Adrenal gland (tissue), 12 donors: Measurements from ENCODE around the gene NUP62. TPM values are rescaled to one million over a fixed set of nuclear protein-coding genes. Genes with fewer than 3 reads are reported as not detected.
A peak's percentile ranks its signal among the peaks of the same experiment; 100 is the strongest.
"Not testable (repeated sequence)": the region's sequence is repeated elsewhere in the genome, so short reads cannot be mapped to it uniquely, and the experiment has no call there.

Source experiments
- DNase-seq, 7 donors: peaks; one replicate each; pipeline ENCODE4 v3.0.0-alpha.2; 2019 to 2020
- H3K27ac ChIP-seq, 5 donors: fragments of 200-600 bp; sonication (generic) in 4 of 5; 1 replicate in 3 of 5; 2 replicates in 2 of 5; pipeline versions ENCODE4 v1.5.1 to v1.8.0; 2016 to 2020; ENCODE audit warnings: mild to moderate bottlenecking in 1 of 5
- H3K27me3 ChIP-seq: fragments of 200-600 bp; 2 replicates; pipeline ENCODE4 v1.8.0; 2021
- H3K36me3 ChIP-seq, 2 donors: fragments of 200-600 bp; replicated peaks in 1 of 2; 1 replicate in 1 of 2; 2 replicates in 1 of 2; pipeline versions ENCODE4 v1.5.1 to v1.8.0; 2018 to 2022
- H3K4me1 ChIP-seq, 2 donors: fragments of 200-600 bp; replicated peaks in 1 of 2; 1 replicate in 1 of 2; 2 replicates in 1 of 2; pipeline versions ENCODE4 v1.5.1 to v1.8.0; 2018 to 2021
- H3K4me3 ChIP-seq, 4 donors: fragments of 200-600 bp; sonication (generic) in 3 of 4; one replicate each; pipeline ENCODE4 v1.5.1; 2016 to 2018
- H3K9me3 ChIP-seq, 3 donors: fragments of 200-600 bp; sonication (generic) in 1 of 3; replicated peaks in 1 of 3; 1 replicate in 2 of 3; 2 replicates in 1 of 3; pipeline versions ENCODE4 v1.5.1 to v1.8.0; 2016 to 2021
- POLR2A ChIP-seq, 2 donors: fragments of 450-650 bp; IDR thresholded peaks; one replicate each; pipeline ENCODE4 v1.6.1; 2017; ENCODE audit warnings: antibody characterized with exemption in 2 of 2, mild to moderate bottlenecking in 2 of 2, moderate library complexity in 1 of 2
- WGBS, 4 donors: extraction: QIAGEN DNeasy Blood & Tissue Kit in 2 of 4; methylation state at CpG; one replicate each; pipeline versions ENCODE4 v1.1.5 to v1.1.7; 2013 to 2017; 5-methylcytosine and 5-hydroxymethylcytosine counted together
- intact Hi-C, 2 donors: fragments of 100-400 bp; cut with DNase I; formaldehyde crosslinking; loops; one replicate each; pipeline versions ENCODE4 v1.14.1 to v1.15.0; 2022 to 2023
- polyA plus RNA-seq, 3 donors: library from polyadenylated mRNA; stranded (reverse); fragments of 200-250 nt in 2 of 3; fragments of 350-450 nt in 1 of 3; fragmentation: Illumina TruSeq in 1 of 3; extraction: RNeasy Lipid Tissue Mini Kit (QIAGEN cat#74804) in 1 of 3; gene quantifications; one replicate each; pipeline ENCODE4 v1.2.3, GENCODE V29; 2013 to 2014
- total RNA-seq, 9 donors: library from RNA; depleted of rRNA in 4 of 9; stranded (reverse); fragments of >200 nt in 4 of 9; fragments of 120-200 nt in 1 of 9; fragmentation: NEBNext Ultra II Directional in 1 of 9; extraction: Animal tissue kit (Norgen Biotek cat#: 25700) in 1 of 9; gene quantifications; one replicate each; pipeline versions ENCODE4 v1.1.0 to v1.2.4, GENCODE V29; 2013 to 2023
- TF ChIP-seq, protein P1 (sequence below), 6 experiments: fragments of 450-650 bp in 4 of 6; fragments of 200-600 bp in 2 of 6; sonication (generic) in 1 of 6; IDR thresholded peaks; 1 replicate in 5 of 6; 2 replicates in 1 of 6; pipeline versions ENCODE4 v1.5.1 to v1.8.0; 2016 to 2021; ENCODE audit warnings: antibody characterized with exemption in 6 of 6, mild to moderate bottlenecking in 2 of 6, moderate library complexity in 1 of 6
- donor health status: healthy with polysubstance abuse.
- donor health status: Bipolar disorder and iron deficiency.
- donor health status: DM: yes; HTN: yes; CAD: no.
- donor health status: DM: no; HTN: no; CAD: no.
- donor health status: DM: no; HTN: no; CAD: no.
- donor health status: DM: yes; HTN: yes; CAD: no.

Gene NUP62
- total and polyA plus RNA-seq, 12 donors = 26.4 to 71.8 (median 48.3) TPM

DNA sequence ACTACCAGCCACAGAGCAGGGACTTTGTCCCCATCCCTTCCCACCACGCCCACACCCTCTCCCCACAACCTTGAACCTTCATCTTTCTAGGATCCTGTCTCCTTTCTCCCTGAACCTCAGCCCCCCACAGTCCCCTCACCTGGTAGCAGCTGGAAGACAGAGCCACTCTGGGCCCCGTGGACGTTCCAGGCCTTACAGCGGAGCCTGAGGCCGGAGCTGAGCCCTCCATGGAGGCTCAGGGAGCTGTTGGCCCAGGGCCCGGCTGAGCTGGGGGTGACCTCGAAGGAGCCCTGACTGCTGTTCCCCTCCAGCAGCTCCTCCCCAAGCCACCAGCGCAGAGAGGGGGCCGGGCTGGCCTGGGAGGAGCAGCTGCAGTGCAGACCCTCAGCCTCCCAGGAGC is 28.8 kb upstream of the NUP62 start:
- peak in 1 of 7 donors; percentile 38 for DNase-seq
- Histone ChIP-seq H3K27ac (peak overlapping the region in 4 of 5 donors; percentile 4 to 91 (median 78)), H3K4me3 (peak overlapping the region in 2 of 4 donors; percentile 5 to 53), H3K4me1 (peaks cover 33 to 47% of the 10 kb centered on the region in 2 donors)
- TF ChIP-seq POLR2A (IDR thresholded peaks at IDR 0.05) = peak in 1 of 2 donors; percentile 3
- H3K27me3 ChIP-seq, H3K36me3 ChIP-seq, H3K9me3 ChIP-seq, intact Hi-C loops: not testable (repeated sequence)
- 26 to 35% (median 30%) methylated on average over 5 to 9 of the region's 9 CpGs for WGBS, 4 donors

DNA sequence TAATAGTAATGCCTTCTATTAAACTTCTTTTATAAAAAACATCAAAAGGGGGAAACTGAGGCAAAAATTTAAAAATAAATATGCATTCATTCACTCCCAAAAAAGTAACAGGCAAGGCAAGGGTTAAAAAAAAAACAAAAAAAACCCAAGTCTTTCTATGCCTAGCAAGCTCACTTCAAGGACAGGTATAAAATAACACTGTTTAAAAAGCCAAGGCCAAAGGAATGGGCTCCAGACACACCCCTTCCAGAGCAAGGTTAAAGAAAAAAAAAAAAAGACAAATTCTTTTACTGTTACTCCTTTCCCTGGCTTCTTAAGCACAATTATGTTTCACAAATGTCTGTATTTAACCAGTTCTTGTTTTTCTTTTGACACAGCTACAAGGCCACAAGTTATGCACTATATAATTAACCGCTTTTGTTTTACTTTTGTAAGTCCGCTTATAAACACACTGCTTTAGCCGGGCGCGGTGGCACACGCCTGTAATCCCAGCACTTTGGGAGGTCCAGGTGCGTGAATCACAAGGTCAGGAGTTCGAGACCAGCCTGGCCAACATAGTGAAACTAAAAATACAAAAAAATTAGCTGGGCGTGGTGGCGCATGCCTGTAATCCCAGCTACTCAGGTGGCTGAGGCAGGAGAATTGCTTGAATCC is 28.1 kb upstream of the NUP62 start:
- peak in 2 of 7 donors; percentile 38 to 41 for DNase-seq
- Histone ChIP-seq H3K4me1 (peaks cover 39 to 55% of the 10 kb centered on the region in 2 donors), H3K27ac (peak overlapping the region; percentile 39 to 91 (median 70)), H3K9me3 (no peaks in the 10 kb centered on the region), H3K36me3 (no peaks in the 10 kb centered on the region), H3K27me3 (no peaks in the 10 kb centered on the region), H3K4me3 (peak overlapping the region in 3 of 4 donors; percentile 5 to 53 (median 23))
- TF ChIP-seq, protein P1, sequence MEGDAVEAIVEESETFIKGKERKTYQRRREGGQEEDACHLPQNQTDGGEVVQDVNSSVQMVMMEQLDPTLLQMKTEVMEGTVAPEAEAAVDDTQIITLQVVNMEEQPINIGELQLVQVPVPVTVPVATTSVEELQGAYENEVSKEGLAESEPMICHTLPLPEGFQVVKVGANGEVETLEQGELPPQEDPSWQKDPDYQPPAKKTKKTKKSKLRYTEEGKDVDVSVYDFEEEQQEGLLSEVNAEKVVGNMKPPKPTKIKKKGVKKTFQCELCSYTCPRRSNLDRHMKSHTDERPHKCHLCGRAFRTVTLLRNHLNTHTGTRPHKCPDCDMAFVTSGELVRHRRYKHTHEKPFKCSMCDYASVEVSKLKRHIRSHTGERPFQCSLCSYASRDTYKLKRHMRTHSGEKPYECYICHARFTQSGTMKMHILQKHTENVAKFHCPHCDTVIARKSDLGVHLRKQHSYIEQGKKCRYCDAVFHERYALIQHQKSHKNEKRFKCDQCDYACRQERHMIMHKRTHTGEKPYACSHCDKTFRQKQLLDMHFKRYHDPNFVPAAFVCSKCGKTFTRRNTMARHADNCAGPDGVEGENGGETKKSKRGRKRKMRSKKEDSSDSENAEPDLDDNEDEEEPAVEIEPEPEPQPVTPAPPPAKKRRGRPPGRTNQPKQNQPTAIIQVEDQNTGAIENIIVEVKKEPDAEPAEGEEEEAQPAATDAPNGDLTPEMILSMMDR (IDR thresholded peaks at IDR 0.05) = no peak
- peak in 1 of 2 donors; percentile 1 for TF ChIP-seq POLR2A (IDR thresholded peaks at IDR 0.05)
- intact Hi-C loops = no loop called here
- 36 to 54% (median 43%) methylated on average over 10 of the region's 10 CpGs for WGBS, 4 donors

DNA sequence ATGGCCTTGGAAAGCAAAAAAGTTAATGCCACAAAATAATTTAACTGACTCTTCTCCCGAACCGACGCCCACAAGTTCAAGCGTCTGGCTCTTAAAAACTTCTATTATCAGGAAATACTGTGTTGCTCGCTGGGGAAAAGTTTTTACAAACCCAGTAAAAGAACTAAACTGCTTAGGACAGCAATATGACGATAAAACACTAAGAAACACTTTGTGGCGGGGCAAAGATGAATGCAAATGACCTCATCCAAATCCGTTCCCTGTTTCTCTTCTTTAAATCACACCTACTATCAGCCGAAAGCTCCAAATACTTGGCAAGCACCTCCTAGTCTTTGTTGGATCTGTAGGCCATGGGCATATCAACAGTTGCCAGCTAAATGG is 26.8 kb upstream of the NUP62 start:
- DNase-seq = peak in 2 of 7 donors; percentile 16 to 28
- Histone ChIP-seq H3K4me3 (peak overlapping the region in 1 of 4 donors; percentile 53), H3K27ac (peak overlapping the region; percentile 50 to 91 (median 85)), H3K27me3 (no peaks in the 10 kb centered on the region), H3K9me3 (no peaks in the 10 kb centered on the region), H3K4me1 (peaks cover 50 to 68% of the 10 kb centered on the region in 2 donors), H3K36me3 (no peaks in the 10 kb centered on the region)
- intact Hi-C loops = no loop called here
- TF ChIP-seq, protein P1 (IDR thresholded peaks at IDR 0.05) = no peak
- peak in 1 of 2 donors; percentile 23 for TF ChIP-seq POLR2A (IDR thresholded peaks at IDR 0.05)
- 29 to 41% (median 34%) methylated on average over 9 of the region's 9 CpGs for WGBS, 4 donors

DNA sequence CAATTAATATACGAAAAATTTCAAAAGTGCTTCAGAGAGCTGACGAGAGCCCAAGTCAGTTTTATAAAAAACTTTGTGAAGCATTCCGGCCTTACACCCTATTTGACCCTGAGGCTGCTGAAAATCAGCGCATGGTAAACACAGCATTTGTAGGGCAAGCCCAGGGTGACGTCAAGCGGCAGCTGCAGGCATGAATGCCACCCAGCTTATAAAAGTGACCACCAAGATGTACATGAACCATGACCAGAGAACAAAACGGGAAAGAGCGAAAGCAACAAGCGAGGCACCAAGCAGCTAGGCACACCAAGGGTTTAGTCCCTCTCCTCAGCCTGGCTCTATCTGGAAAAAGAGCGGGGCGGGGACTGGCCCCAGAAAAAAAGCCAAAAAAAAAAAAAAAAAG is 25.6 kb upstream of the NUP62 start:
- TF ChIP-seq, protein P1 (IDR thresholded peaks at IDR 0.05) = no peak
- TF ChIP-seq POLR2A (IDR thresholded peaks at IDR 0.05) = peak in 1 of 2 donors; percentile 24
- Histone ChIP-seq H3K4me1 (peaks cover 50 to 72% of the 10 kb centered on the region in 2 donors), H3K9me3 (no peaks in the 10 kb centered on the region), H3K4me3 (peak overlapping the region in 1 of 4 donors; percentile 53), H3K27me3 (no peaks in the 10 kb centered on the region), H3K36me3 (peaks cover 0 to 5% of the 10 kb centered on the region in 2 donors), H3K27ac (peak overlapping the region; percentile 50 to 91 (median 85))
- intact Hi-C loops = no loop called here
- DNase-seq = peak in 6 of 7 donors; percentile 42 to 75 (median 70)
- 23 to 26% (median 24%) methylated on average over 11 of the region's 11 CpGs for WGBS, 4 donors
